Skin epidermis (tissue), 12 donors: ENCODE data around the gene PIGK.

Source experiments
- H3K27ac ChIP-seq, 21 experiments: fragments of 200-600 bp; sonication (generic) in 11 of 21; one replicate each; pipeline ENCODE4 v1.5.0; 2020; ENCODE audit warnings: mild to moderate bottlenecking in 3 of 21, inconsistent platforms in 2 of 21, moderate library complexity in 2 of 21
- H3K4me3 ChIP-seq, 7 experiments: fragments of 200-600 bp; sonication (generic) in 2 of 7; one replicate each; pipeline ENCODE4 v1.5.0; 2020; ENCODE audit warnings: inconsistent platforms in 2 of 7, mild to moderate bottlenecking in 2 of 7, moderate library complexity in 1 of 7

Gene PIGK

DNA sequence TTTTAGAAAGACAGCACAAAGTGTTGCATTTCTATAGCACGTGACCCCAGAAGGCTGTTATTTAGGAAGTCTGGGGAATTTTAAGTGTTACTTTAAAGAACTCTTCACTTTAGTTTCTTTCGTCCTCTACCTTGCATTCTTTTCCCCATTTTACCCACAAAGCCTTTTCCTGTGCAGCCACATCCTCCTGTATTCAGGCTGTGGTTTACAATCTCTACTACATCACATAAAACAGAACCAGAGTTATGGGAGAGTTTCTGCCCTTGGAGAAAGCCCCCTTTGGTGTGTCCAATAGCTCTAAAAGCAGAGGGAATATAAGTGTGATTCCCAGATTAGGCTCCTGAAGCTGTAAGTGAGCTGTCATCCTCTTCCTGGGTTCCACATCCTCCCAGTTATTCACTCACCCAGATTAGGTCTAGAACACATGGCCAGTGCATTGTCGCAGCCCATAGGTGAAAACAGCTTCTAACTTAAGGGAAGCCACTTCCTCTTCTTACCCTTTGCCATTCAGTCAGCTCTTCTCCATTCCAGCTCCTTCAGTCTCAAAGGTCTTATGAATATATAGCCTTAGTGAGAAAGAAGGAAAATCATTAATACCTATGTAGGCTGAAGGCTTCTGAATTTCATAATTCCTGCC, 171.1 kb downstream of the PIGK start:
- Histone ChIP-seq H3K4me3 (no peak overlapping the region), H3K27ac (no peak overlapping the region)

- Histone ChIP-seq H3K27ac (no peak overlapping the region), H3K4me3 (no peak overlapping the region)
Measured at GRCh38 chr1:77047575-77047974, 171.7 kb downstream of the PIGK start.

GRCh38 chr1:77044133-77044849, 174.9 kb downstream of the PIGK start:
- Histone ChIP-seq H3K27ac (no peak overlapping the region), H3K4me3 (no peak overlapping the region)

- no peak overlapping the region for H3K27ac ChIP-seq
Measured at GRCh38 chr1:77040826-77041225, 178.4 kb downstream of the PIGK start.

DNA sequence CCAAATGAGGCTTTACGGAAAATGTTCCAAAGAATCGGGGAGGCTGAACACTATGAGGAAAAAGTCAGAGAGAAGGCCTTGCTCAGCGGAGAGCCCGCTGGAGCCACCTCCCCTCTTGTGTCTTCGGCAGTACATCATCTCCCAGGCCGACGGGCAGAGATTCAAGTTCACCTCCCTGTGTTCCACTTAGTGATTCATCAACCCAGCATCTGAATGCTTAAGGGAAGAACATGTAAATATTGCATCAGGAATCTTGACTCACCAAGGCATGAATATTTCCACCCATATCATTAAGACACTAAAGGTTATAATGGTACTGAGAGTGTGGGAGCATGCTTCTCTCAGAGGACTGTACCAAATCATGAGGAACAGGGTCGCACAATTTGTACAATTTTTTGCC, 179.5 kb downstream of the PIGK start:
- no peak overlapping the region for H3K4me3 ChIP-seq

More at GRCh38 chr1:77040826-77041225, 178.4 kb downstream of the PIGK start:
- H3K4me3 ChIP-seq, result no peak overlapping the region

DNA sequence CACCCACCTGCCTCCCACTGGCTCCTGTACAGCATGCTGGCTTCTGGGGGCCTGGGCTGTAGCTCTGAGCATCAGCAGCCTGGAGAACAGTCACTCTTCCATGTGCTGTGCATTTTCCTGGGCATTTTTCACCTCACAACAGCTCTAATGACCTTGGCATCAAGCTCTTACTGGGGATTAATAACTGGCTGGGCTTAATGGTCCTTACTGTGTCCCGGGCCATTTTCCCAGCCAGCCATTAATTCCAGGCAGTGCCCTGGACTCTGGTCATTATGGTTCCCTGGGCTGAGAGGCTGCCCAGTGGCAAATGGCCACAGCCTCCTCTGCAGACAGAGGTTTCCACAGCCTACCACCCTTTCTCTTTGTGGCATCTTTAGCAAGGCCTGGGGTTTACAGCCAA, 180.1 kb downstream of the PIGK start:
- Histone ChIP-seq H3K4me3 (no peak overlapping the region), H3K27ac (no peak overlapping the region)

More for the DNA sequence above, 179.5 kb downstream of the PIGK start:
- no peak overlapping the region for H3K27ac ChIP-seq
